NCI-H2081 treated with DMSO at 0.1 percent for 48 hours (cell line): ENCODE measurements around the gene ST6GALNAC6.
"Not testable (repeated sequence)": the region's sequence is repeated elsewhere in the genome, so short reads cannot be mapped to it uniquely, and the experiment has no call there.

Experiments used
- DNase-seq: peaks from one replicate; lab custom pipeline; 2025; lab: John Stamatoyannopoulos, UW

The ST6GALNAC6 gene

GRCh38 chr9:127873223-127873691 lies 26.1 kb downstream of the ST6GALNAC6 start:
- DNase-seq, result no peak

- DNase-seq, result no peak
These were observed 26.8 kb downstream of the ST6GALNAC6 start for GRCh38 chr9:127872369-127873222.

- DNase-seq, result no peak
These were observed 27.9 kb downstream of the ST6GALNAC6 start for GRCh38 chr9:127871531-127871930.

GRCh38 chr9:127870887-127871286 lies 28.5 kb downstream of the ST6GALNAC6 start:
- no peak for DNase-seq

- not testable (repeated sequence) for DNase-seq
These were observed 29.3 kb downstream of the ST6GALNAC6 start for GRCh38 chr9:127870153-127870491.

- DNase-seq, result no peak
These were observed 29.9 kb downstream of the ST6GALNAC6 start for GRCh38 chr9:127869310-127870152.

GRCh38 chr9:127868278-127868902 lies 31.0 kb downstream of the ST6GALNAC6 start:
- no peak for DNase-seq

GRCh38 chr9:127867356-127868277 lies 31.8 kb downstream of the ST6GALNAC6 start:
- no peak for DNase-seq

GRCh38 chr9:127866535-127866934 lies 32.9 kb downstream of the ST6GALNAC6 start:
- no peak for DNase-seq

GRCh38 chr9:127865645-127866464 lies 33.5 kb downstream of the ST6GALNAC6 start:
- DNase-seq, result no peak

GRCh38 chr9:127863191-127863621 lies 36.2 kb downstream of the ST6GALNAC6 start:
- no peak for DNase-seq

GRCh38 chr9:127862075-127863011 lies 37.1 kb downstream of the ST6GALNAC6 start:
- no peak for DNase-seq

GRCh38 chr9:127860779-127861178 lies 38.6 kb downstream of the ST6GALNAC6 start:
- DNase-seq, result no peak

- DNase-seq, result no peak
These were observed 39.1 kb downstream of the ST6GALNAC6 start for GRCh38 chr9:127860260-127860659.

- no peak for DNase-seq
These were observed 41.3 kb downstream of the ST6GALNAC6 start for GRCh38 chr9:127858041-127858512.

GRCh38 chr9:127857278-127857677 lies 42.1 kb downstream of the ST6GALNAC6 start:
- no peak for DNase-seq

- no peak for DNase-seq
These were observed 42.7 kb downstream of the ST6GALNAC6 start for GRCh38 chr9:127856729-127857116.

- no peak for DNase-seq
These were observed 43.2 kb downstream of the ST6GALNAC6 start for GRCh38 chr9:127856094-127856728.

GRCh38 chr9:127855522-127855921 lies 43.9 kb downstream of the ST6GALNAC6 start:
- no peak for DNase-seq
